HEK293 (cell line): ENCODE results near the gene PARD3.

Source experiments
- CTCF ChIA-PET: fragments of 350-600 bp; formaldehyde crosslinking; extraction: SDS; loops from one replicate; lab custom pipeline; 2021; ENCODE audit warnings: antibody characterized with exemption; lab: Yijun Ruan, JAX
- POLR2A ChIA-PET: fragments of 300-600 bp; formaldehyde crosslinking; extraction: SDS; loops from one replicate; lab custom pipeline; 2020; ENCODE audit warnings: antibody characterized with exemption, inconsistent platforms; lab: Yijun Ruan, JAX
- H3K27ac ChIP-seq: fragments of 200-500 bp; sonication (Bioruptor generic); 2 replicates; pipeline ENCODE4 v1.5.1; 2014; ENCODE audit warnings: low read depth, low read length, control low read depth, inconsistent platforms; ENCODE audit errors: extremely low read depth
- H3K36me3 ChIP-seq, 2 experiments: fragments of 200-500 bp in 1 of 2; sonication (Bioruptor generic) in 1 of 2; 1 replicate in 1 of 2; 2 replicates in 1 of 2; pipeline ENCODE4 v1.5.1; 2014 to 2017; ENCODE audit warnings: inconsistent platforms in 2 of 2, low read length in 2 of 2; ENCODE audit not compliant: control insufficient read depth in 2 of 2, insufficient read depth in 1 of 2
- H3K4me1 ChIP-seq: fragments of 200-500 bp; sonication (Bioruptor generic); 2 replicates; pipeline ENCODE4 v1.5.1; 2014; ENCODE audit warnings: mild to moderate bottlenecking, low read length, inconsistent platforms; ENCODE audit not compliant: control insufficient read depth, insufficient read depth
- H3K4me3 ChIP-seq: 2 replicates; pipeline ENCODE4 v1.5.1; 2011; ENCODE audit warnings: low read depth, mild to moderate bottlenecking, control low read depth, low read length, moderate library complexity
- H3K9me3 ChIP-seq: fragments of 200-500 bp; sonication (Bioruptor generic); 2 replicates; pipeline ENCODE4 v1.5.1; 2014; ENCODE audit warnings: low read depth, low read length, inconsistent platforms; ENCODE audit not compliant: control insufficient read depth, insufficient read depth
- FEZF1 ChIP-seq: fragments of 450-650 bp; formaldehyde crosslinking; IDR thresholded peaks from 2 replicates; pipeline ENCODE4 v1.5.1; 2016; ENCODE audit warnings: missing biosample characterization, missing genetic modification characterization
- IKZF3 ChIP-seq: fragments of 450-650 bp; IDR thresholded peaks from 2 replicates; pipeline ENCODE4 v1.5.0; 2018; ENCODE audit warnings: missing biosample characterization, mild to moderate bottlenecking, missing genetic modification characterization, moderate library complexity
- KLF8 ChIP-seq: fragments of 450-650 bp; formaldehyde crosslinking; IDR thresholded peaks from 2 replicates; pipeline ENCODE4 v1.5.1; 2016; ENCODE audit warnings: missing biosample characterization, missing genetic modification characterization
- MEIS1 ChIP-seq: sonication (generic); formaldehyde crosslinking; IDR thresholded peaks from 2 replicates; pipeline ENCODE4 v1.8.1; 2022; ENCODE audit warnings: missing genetic modification reagents, mild to moderate bottlenecking, borderline replicate concordance
- SCRT1 ChIP-seq: fragments of 450-650 bp; formaldehyde crosslinking; IDR thresholded peaks from 2 replicates; pipeline ENCODE4 v1.5.1; 2016; ENCODE audit warnings: missing biosample characterization, missing genetic modification characterization, borderline replicate concordance
- SCRT2 ChIP-seq: fragments of 450-650 bp; formaldehyde crosslinking; IDR thresholded peaks from 2 replicates; pipeline ENCODE4 v1.5.1; 2016; ENCODE audit warnings: missing biosample characterization, missing genetic modification characterization
- ZBTB17 ChIP-seq: fragments of 450-650 bp; formaldehyde crosslinking; IDR thresholded peaks from 2 replicates; pipeline ENCODE4 v1.5.1; 2016; ENCODE audit warnings: missing biosample characterization, missing genetic modification characterization
- ZBTB44 ChIP-seq: fragments of 450-650 bp; IDR thresholded peaks from 2 replicates; pipeline ENCODE4 v1.5.1; 2018; ENCODE audit warnings: missing biosample characterization, mild to moderate bottlenecking, missing genetic modification characterization
- ZFHX2 ChIP-seq: fragments of 450-650 bp; formaldehyde crosslinking; conservative IDR thresholded peaks from 2 replicates; pipeline ENCODE4 v1.5.1; 2016; ENCODE audit warnings: missing biosample characterization, missing genetic modification characterization
- ZNF132 ChIP-seq: fragments of 450-650 bp; formaldehyde crosslinking; IDR thresholded peaks from 2 replicates; pipeline ENCODE4 v1.5.1; 2017; ENCODE audit warnings: missing biosample characterization, missing genetic modification characterization, borderline replicate concordance
- ZNF24 ChIP-seq: fragments of 450-650 bp; formaldehyde crosslinking; IDR thresholded peaks from 2 replicates; pipeline ENCODE4 v1.5.1; 2016; ENCODE audit warnings: missing biosample characterization, missing genetic modification characterization
- ZNF266 ChIP-seq: fragments of 450-650 bp; formaldehyde crosslinking; IDR thresholded peaks from 2 replicates; pipeline ENCODE4 v1.5.1; 2016; ENCODE audit warnings: missing biosample characterization, missing genetic modification characterization, low read depth
- ZNF366 ChIP-seq: fragments of 450-650 bp; formaldehyde crosslinking; conservative IDR thresholded peaks from 2 replicates; pipeline ENCODE4 v1.5.1; 2016; ENCODE audit warnings: missing biosample characterization, missing genetic modification characterization
- ZNF394 ChIP-seq: fragments of 450-650 bp; formaldehyde crosslinking; IDR thresholded peaks from 2 replicates; pipeline ENCODE4 v1.5.1; 2016; ENCODE audit warnings: missing biosample characterization, missing genetic modification characterization, mild to moderate bottlenecking, moderate library complexity, borderline replicate concordance
- ZNF513 ChIP-seq: fragments of 450-650 bp; IDR thresholded peaks from 2 replicates; pipeline ENCODE4 v1.5.1; 2018; ENCODE audit warnings: missing biosample characterization, missing genetic modification characterization
- ZNF600 ChIP-seq: fragments of 450-650 bp; formaldehyde crosslinking; IDR thresholded peaks from 2 replicates; pipeline ENCODE4 v1.5.1; 2016; ENCODE audit warnings: missing biosample characterization, missing genetic modification characterization
- ZNF621 ChIP-seq: fragments of 450-650 bp; formaldehyde crosslinking; IDR thresholded peaks from 2 replicates; pipeline ENCODE4 v1.5.1; 2017; ENCODE audit warnings: missing biosample characterization, missing genetic modification characterization
- ZNF629 ChIP-seq: fragments of 450-650 bp; formaldehyde crosslinking; IDR thresholded peaks from 2 replicates; pipeline ENCODE4 v1.5.1; 2017; ENCODE audit warnings: missing biosample characterization, missing genetic modification characterization
- ZNF658 ChIP-seq: fragments of 450-650 bp; formaldehyde crosslinking; IDR thresholded peaks from 2 replicates; pipeline ENCODE4; 2016; ENCODE audit warnings: missing biosample characterization, missing genetic modification characterization
- ZNF707 ChIP-seq: fragments of 450-650 bp; formaldehyde crosslinking; IDR thresholded peaks from 2 replicates; pipeline ENCODE4 v1.5.1; 2016; ENCODE audit warnings: missing biosample characterization, missing genetic modification characterization
- ZNF776 ChIP-seq: fragments of 450-650 bp; formaldehyde crosslinking; IDR thresholded peaks from 2 replicates; pipeline ENCODE4 v1.5.0; 2017; ENCODE audit warnings: missing biosample characterization, missing genetic modification characterization, borderline replicate concordance
- ZNF792 ChIP-seq: fragments of 450-650 bp; formaldehyde crosslinking; IDR thresholded peaks from 2 replicates; pipeline ENCODE4 v1.5.1; 2016; ENCODE audit warnings: missing biosample characterization, missing genetic modification characterization
- TF ChIP-seq, protein P1 (sequence below): fragments of 450-650 bp; formaldehyde crosslinking; IDR thresholded peaks from 2 replicates; pipeline ENCODE4 v1.5.1; 2016; ENCODE audit warnings: missing biosample characterization, missing genetic modification characterization, borderline replicate concordance

PARD3 gene

GRCh38 chr10:34235164-34235832 is 579.8 kb downstream of the PARD3 start (continued):
- TF ChIP-seq, protein P1, sequence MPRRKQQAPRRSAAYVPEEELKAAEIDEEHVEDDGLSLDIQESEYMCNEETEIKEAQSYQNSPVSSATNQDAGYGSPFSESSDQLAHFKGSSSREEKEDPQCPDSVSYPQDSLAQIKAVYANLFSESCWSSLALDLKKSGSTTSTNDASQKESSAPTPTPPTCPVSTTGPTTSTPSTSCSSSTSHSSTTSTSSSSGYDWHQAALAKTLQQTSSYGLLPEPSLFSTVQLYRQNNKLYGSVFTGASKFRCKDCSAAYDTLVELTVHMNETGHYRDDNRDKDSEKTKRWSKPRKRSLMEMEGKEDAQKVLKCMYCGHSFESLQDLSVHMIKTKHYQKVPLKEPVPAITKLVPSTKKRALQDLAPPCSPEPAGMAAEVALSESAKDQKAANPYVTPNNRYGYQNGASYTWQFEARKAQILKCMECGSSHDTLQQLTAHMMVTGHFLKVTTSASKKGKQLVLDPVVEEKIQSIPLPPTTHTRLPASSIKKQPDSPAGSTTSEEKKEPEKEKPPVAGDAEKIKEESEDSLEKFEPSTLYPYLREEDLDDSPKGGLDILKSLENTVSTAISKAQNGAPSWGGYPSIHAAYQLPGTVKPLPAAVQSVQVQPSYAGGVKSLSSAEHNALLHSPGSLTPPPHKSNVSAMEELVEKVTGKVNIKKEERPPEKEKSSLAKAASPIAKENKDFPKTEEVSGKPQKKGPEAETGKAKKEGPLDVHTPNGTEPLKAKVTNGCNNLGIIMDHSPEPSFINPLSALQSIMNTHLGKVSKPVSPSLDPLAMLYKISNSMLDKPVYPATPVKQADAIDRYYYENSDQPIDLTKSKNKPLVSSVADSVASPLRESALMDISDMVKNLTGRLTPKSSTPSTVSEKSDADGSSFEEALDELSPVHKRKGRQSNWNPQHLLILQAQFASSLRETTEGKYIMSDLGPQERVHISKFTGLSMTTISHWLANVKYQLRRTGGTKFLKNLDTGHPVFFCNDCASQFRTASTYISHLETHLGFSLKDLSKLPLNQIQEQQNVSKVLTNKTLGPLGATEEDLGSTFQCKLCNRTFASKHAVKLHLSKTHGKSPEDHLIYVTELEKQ = peak; percentile 60; the same call in 1 of the 2 replicates
- 0 out of 2 replicates have a peak, but pooled peaks have one; percentile 14 for TF ChIP-seq ZNF394 (tag by site-specific recombination)
- no peak for TF ChIP-seq ZNF621
- TF ChIP-seq ZNF629 = peak; percentile 59; the same call in 1 of the 2 replicates
- TF ChIP-seq ZNF707 (tag by site-specific recombination) = no peak
- TF ChIP-seq ZNF776 = no peak
- TF ChIP-seq ZNF792 (tag by site-specific recombination) = no peak
- 0 out of 2 replicates have a peak, but pooled peaks have one; percentile 23 for TF ChIP-seq SCRT2 (tag by site-specific recombination)
- TF ChIP-seq ZNF24 (tag by site-specific recombination) = 0 out of 2 replicates have a peak, but pooled peaks have one; percentile 35
- TF ChIP-seq SCRT1 (tag by site-specific recombination) = no peak
- no peak for TF ChIP-seq ZNF513 (tag by site-specific recombination)
- peak; percentile 74 for TF ChIP-seq ZNF366 (tag by site-specific recombination)
- TF ChIP-seq ZBTB17 (tag by site-specific recombination) = peak; percentile 52
- no peak for TF ChIP-seq MEIS1
- no peak for TF ChIP-seq ZNF132 (tag by site-specific recombination)
- peak; percentile 60 for TF ChIP-seq ZNF600
- TF ChIP-seq ZNF266 (tag by site-specific recombination) = no peak
- 0 out of 2 replicates have a peak, but pooled peaks have one; percentile 14 for TF ChIP-seq FEZF1
- TF ChIP-seq ZNF658 (tag by site-specific recombination) = no peak
- no peak for TF ChIP-seq ZBTB44 (tag by site-specific recombination)
- no peak for TF ChIP-seq KLF8

- TF ChIP-seq IKZF3 (no peak), ZNF24 (tag by site-specific recombination) (no peak), ZFHX2 (no peak)
- CTCF ChIA-PET = no interaction called here
Measured at GRCh38 chr10:34232481-34232880, 582.6 kb downstream of the PARD3 start.

More at GRCh38 chr10:34232481-34232880, 582.6 kb downstream of the PARD3 start:
- Histone ChIP-seq H3K27ac (no peak overlapping the region), H3K4me1 (no peaks in the 10 kb centered on the region), H3K9me3 (no peaks in the 10 kb centered on the region), H3K4me3 (no peak overlapping the region), H3K36me3 (no peaks in the 10 kb centered on the region)
- POLR2A ChIA-PET = no interaction called here
